Measurements from ENCODE around the gene ZDHHC12.
"Not testable (repeated sequence)": the region's sequence is repeated elsewhere in the genome, so short reads cannot be mapped to it uniquely, and the experiment has no call there.

Gene ZDHHC12

GRCh38 chr9:128706671-128707381 is 17.1 kb downstream of the ZDHHC12 start:
- no peak for DNase-seq

DNA sequence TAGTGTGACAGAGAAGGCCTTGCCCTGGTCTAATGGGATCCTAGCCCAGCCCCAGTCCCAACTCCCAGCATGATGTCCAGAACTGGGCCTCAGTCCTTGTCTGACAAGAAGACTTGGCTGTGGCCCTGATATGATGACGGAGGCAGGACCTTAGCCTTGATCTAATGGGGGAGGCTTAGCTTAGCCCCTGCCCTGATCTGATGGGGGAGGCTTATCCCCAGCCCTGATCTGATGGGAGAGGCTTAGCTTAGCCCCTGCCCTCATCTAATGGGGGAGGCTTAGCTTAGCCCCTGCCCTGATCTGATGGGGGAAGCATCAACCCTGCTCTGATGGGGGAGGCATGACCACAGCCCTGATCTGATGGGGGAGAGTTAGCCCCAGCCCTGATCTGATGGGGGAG is 17.9 kb downstream of the ZDHHC12 start:
- DNase-seq, result no peak

DNA sequence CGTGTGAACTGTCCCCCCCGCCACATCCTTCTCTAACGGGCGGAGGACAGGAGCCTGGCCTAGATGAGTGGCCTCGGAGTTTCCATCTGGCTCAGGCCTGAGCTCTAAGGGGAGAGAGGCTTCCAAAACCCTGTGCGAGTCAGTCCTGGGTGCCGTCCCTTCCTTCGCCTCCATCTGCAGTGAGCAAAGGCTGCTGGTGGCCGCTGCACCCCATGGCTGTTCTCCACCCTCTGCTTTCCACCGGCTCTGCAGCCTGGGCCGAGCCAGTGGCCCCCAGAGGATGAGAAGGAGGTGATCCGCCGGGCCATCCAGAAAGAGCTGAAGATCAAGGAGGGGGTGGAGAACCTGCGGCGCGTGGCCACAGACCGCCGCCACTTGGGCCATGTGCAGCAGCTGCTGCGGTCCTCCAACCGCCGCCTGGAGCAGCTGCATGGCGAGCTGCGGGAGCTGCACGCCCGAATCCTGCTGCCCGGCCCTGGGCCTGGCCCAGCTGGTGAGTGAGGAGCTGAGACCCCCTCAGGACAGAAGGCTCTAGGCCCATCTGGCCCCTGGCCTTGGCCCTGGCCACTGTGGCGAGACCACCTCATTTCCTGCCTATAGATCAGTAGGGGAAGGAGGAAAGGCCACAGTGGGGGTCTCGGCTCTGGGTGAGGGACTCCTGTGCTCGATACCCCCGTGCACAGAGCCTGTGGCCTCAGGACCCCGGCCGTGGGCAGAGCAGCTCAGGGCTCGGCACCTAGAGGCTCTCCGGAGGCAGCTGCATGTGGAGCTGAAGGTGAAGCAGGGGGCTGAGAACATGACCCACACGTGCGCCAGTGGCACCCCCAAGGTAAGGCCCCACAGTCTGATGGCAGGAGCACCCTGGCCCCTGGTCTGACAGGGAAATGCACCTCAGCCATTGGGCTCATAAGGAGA is 18.6 kb downstream of the ZDHHC12 start:
- DNase-seq, result no peak

DNA sequence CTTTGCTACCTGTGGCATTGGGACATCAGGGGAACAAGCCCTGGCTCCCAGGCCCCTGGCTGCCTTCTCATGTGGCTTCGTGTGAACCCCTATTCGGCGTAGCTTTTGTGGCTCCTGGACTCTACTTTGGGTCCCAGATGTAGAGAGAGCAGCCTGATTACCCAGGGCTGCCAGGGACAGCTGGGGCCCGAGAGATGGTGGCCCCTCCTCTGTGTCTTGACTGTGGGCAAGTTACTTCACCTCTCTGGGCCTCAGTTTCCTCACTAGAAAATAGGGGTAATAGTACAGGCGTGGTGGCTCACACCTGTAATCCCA is 19.6 kb downstream of the ZDHHC12 start:
- no peak for DNase-seq

GRCh38 chr9:128703616-128704355 is 20.1 kb downstream of the ZDHHC12 start:
- DNase-seq, result no peak

GRCh38 chr9:128702949-128703615 is 20.8 kb downstream of the ZDHHC12 start:
- no peak for DNase-seq

DNA sequence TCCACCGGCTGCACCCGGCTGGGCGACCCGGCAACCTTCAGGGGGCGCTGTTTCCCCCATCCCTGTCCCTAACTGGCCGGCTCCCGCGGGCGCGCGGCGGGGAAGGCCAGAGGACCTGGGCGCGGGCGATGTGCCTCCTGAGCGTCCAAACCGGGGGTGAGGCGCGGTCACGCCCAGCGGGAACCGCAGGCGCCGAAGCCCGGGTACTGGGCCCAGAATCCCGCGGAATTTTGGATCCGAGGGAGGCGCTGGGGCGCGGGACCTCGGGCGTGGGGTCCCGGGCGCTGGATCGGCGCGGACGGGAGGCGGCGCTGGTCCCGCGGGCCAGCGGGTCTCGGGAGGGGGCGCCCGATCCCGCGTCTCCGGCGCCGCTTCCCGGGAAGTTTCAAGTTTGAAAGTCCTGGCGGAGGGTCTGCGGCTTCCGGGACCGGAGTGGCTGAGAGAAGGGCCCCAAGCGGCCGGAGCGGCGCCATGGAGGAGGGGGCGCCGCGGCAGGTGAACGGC is 21.4 kb downstream of the ZDHHC12 start, which contains the start of gene PKN3:
PKN3 (plus strand) TSS at position 59 of the 504 bp plus-strand sequence; CDS start at position 472, 413 bp downstream.
- peak; percentile 53 for DNase-seq

DNA sequence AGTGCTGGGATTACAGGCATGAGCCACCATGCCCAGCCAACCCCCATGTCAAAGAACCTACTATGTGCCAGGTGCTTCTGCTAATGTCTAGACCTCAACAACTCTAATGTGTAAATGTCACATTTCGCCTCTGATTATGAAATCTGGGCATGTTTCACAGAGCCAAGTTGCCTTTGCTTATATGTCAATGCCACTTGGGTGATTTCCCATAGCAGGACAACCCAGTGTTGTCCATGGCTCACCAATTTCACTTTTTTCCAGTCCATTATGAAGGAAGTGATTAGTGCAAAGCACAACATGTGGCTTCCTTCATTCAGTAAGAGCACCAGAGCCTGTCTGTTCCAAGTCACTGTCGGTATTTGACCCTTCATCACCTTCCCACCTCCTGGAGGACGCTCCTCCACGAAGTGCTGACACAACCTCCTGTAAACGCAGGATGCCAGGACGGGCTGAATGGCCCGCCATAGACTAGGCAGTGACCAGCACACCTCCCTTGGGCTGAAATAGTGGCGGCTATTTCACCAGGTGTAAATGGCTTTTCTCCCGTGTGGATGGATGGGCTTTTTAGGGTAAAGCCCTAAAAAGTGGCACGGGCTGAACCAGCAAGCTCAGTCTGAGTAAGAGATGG is 22.6 kb downstream of the ZDHHC12 start:
- no peak for DNase-seq

GRCh38 chr9:128699096-128699795 is 24.7 kb downstream of the ZDHHC12 start:
- not testable (repeated sequence) for DNase-seq

DNA sequence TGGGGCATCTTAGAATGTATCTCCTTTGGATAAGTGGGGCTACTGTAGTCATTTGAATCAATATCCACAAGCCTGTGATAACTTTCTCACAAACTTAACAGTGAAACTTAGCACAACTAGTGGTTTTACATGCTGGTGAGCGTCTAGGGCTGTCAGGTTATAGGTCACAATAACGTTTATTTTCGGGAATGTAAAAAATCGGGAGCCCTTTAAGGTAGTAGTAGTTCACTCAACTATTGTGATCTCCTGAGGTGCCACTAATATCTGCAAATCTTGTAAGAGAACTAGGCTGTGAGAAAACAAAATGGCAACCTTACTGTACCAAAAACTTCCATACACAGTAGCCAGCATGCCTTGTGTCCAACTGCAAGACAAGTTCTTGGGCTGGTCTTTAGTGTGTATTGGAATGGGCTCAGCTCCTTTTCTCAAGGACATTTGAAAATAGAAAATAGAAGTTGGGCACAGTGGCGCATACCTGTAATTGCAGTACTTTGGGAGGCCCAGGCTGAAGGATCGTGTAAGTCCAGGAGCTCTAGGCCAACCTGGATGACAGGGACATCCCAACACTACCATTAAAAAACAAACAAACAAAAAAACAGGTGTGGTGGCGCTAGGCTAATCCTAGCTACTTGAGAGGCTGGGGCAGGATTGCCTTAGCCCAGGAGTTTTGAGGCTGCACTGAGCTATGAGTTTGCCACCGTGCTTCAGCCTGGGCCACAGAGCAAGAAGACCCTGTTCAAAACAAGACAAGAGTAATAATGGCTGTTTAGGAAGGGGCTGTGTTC is 26.8 kb downstream of the ZDHHC12 start:
- no peak for DNase-seq

DNA sequence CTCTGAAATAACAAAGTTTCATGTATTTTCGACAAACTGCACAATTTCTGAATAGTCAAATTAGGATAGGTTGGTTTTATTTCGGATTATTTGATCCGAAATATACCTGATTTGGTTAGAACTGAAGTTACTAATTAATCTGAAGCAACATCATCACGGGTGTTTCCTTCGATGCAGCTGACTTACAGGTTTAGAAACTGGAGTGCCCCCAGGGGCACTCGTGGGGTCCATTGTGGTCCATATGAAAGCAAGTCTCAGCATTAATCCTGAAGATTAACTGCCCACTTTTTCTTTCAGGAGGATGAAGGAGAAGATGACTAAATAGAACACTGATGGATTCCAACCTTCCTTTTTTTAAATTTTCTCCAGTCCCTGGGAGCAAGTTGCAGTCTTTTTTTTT is 29.6 kb downstream of the ZDHHC12 start:
- no peak for DNase-seq

GRCh38 chr9:128693738-128694137 is 30.2 kb downstream of the ZDHHC12 start:
- not testable (repeated sequence) for DNase-seq

GRCh38 chr9:128690684-128691034 is 33.3 kb downstream of the ZDHHC12 start:
- no peak for DNase-seq

DNA sequence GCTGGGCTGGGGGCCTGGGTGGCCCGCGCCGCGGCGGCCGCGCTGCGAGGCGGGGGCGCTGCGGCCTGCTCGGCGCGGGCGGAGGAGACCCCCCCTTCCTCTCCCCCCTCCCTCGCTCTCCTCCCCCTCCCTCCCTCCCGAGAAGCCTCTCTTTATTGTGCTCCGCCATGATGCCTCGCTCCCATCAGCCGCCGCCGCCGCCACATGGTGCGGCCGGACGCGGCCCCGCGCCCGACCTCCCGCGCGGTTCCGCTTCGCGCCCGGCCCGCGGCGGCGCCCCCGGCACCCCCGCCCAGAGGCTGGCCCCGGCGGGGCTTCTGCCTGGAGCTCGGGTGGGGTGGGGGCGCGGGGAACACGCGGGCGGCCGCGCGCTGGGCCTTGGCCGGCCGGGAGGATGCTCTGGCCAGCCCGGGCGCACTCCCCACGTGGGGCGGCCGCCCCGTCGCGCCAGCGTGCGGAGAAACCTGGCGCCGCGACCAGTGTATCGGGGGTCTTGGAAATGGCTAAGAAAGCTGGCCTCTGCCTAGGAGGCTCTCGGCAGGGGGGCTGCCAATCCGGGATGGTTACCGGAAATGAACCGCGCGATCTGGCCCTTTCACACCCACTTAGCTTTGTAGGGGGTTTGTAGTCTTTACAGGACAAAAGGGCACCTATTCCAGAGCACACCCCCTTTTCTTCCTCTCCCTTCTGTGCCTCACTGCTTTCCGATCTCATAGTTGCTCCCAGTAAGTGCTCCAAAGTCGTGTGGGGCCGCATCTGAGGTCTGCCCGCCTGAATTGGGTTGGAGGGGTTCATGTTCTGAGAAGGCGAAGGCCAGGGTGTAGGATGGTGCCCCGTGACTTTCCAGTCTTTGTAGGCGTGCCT is 33.9 kb downstream of the ZDHHC12 start:
- DNase-seq, result peak; percentile 37

DNA sequence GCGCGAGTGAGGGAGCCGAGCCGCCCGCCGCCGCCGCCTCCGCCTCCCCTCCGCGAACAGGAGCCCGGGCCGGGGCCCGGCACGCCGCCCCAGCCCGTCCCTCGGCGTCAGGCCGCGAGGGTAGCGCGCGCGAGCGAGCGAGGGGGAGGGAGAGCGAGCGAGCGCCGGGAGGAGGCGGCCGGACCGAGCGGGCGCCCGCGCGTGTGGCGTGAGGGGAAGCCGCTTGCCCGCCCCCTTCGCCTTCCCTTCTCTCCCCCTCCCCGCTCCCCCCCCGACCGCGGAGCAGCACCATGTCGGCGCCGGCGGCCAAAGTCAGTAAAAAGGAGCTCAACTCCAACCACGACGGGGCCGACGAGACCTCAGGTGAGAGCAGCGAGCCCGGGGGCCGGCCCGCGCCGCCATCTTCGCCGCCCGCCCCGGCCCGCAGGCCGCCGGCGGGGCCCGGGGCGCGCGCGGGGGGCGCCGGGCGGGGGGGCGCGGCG is 34.6 kb downstream of the ZDHHC12 start:
- peak; percentile 54 for DNase-seq

DNA sequence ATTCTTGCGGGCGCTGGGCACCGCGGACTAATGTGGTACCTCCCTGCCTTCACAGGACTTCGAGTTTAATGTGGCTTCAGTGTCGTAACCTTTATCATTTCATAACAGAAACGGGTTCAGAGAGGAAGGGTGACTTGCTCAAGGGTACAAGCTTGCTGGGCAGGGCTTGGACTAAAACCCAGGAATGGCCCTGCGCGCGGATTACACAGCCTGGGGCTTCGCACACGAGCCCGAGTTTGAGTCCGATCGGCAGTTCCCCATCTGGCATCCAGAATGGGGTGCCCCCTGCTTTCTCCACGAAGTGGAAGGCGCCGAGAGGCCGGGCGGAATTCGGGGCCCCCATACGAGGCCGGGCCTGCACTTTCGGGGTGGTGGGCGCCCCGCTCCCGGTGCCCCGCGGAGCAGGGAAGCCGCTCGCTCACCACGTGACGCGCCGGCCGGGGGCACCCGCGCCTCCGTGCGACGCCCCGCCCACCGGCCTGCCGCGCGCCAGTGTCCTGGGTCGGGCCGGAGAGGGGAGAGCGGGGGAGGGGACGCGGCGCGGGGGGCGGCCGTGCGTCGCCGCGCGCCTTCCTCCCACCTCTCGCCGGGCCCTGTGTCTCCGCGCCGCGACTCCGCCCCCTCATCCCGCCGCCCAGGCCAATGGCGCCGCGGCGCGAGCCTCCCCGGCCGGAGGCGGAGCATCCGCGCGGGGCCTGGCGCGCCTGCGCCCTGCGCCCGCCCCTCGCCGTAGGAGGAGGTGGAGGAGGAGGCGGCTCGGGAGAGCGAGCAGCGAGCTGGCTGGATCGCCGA is 35.2 kb downstream of the ZDHHC12 start, which contains the start of gene SET:
SET (plus strand) TSS at position 722 of the 792 bp plus-strand sequence. CDS start 361 bp downstream, outside the sequence.
- peak; percentile 89 for DNase-seq

- no peak for DNase-seq
Measured at GRCh38 chr9:128687453-128687852, 36.5 kb downstream of the ZDHHC12 start.

All from NCI-H2029 (cell line).